Measurements from ENCODE around the gene GGTLC2.
"Not testable (repeated sequence)": the region's sequence is repeated elsewhere in the genome, so short reads cannot be mapped to it uniquely, and the experiment has no call there.

GGTLC2 gene

DNA sequence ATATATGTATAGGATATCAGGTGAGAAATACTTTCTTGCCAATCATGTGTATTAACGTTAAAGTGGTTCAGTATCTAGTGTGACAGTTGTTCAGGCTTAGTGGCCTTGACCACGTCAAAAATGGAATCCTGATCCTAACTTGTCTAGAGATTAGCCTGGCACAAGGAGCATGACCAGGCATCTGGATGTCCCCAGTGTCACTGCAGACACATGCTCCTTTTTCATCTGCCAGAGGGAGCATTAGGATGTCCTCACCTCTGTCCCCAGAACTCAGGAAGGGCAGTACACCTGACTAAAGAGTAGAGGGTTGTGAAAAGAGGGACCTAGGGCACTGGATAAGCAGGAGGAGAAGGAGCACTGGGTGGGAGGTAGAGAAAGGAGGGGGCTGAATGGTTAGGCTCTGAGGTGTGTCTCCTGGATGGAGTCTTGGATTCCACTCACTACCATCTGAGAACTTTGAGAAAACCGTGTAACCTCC lies 40.9 kb upstream of the GGTLC2 start:
- no peak overlapping the region for H3K4me3 ChIP-seq
- H3K27ac ChIP-seq = no peak overlapping the region
- H3K27me3 ChIP-seq = peaks cover 0 to 12% of the 10 kb centered on the region in 2 donors
- H3K4me1 ChIP-seq = no peaks in the 10 kb centered on the region
- intact Hi-C loops (cut with DNase I; ENCODE audit: low total_unique reads) = no loop called here
- H3K9me3 ChIP-seq = peaks cover 0 to 7% (median 0%) of the 10 kb centered on the region in 3 donors
- TF ChIP-seq, protein P1, sequence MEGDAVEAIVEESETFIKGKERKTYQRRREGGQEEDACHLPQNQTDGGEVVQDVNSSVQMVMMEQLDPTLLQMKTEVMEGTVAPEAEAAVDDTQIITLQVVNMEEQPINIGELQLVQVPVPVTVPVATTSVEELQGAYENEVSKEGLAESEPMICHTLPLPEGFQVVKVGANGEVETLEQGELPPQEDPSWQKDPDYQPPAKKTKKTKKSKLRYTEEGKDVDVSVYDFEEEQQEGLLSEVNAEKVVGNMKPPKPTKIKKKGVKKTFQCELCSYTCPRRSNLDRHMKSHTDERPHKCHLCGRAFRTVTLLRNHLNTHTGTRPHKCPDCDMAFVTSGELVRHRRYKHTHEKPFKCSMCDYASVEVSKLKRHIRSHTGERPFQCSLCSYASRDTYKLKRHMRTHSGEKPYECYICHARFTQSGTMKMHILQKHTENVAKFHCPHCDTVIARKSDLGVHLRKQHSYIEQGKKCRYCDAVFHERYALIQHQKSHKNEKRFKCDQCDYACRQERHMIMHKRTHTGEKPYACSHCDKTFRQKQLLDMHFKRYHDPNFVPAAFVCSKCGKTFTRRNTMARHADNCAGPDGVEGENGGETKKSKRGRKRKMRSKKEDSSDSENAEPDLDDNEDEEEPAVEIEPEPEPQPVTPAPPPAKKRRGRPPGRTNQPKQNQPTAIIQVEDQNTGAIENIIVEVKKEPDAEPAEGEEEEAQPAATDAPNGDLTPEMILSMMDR (IDR thresholded peaks at IDR 0.05) = no peak
- no peaks in the 10 kb centered on the region for H3K36me3 ChIP-seq
- DNase-seq = no peak

DNA sequence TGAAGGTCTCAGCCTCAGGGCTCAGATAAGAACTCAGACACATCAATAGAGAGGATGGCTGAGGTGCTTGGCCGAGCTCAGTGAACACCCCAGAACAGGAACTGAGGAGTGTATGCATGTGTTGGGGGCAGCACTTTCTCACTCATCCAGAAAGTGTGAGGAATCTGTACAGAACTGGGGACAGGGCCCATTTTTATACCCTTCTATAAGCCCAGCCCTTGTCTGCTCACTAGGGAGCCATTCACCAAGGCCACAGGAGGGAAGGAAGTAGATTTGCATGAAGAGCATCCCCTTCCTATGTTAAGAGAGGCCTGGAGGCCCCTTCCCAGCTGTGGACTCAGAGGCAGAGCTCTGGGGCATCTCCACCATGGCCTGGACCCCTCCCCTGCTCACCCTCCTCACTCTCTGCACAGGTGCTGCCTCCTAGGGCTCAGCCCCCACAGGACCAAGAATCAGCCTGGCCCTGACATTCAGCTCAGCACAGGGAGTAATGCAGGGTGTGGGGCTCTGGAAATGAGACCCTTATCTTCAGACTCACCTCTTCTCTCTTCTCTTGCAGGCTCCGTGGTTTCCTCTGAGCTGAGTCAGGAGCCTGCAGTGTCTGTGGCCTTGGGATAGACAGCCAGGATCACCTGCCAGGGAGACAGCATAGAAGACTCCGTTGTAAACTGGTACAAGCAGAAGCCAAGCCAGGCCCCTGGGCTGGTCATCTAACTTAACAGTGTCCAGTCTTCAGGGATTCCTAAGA lies 39.9 kb upstream of the GGTLC2 start:
- no peaks in the 10 kb centered on the region for H3K4me1 ChIP-seq
- no peak overlapping the region for H3K4me3 ChIP-seq
- no peak overlapping the region for H3K27ac ChIP-seq
- peaks cover 0 to 7% (median 0%) of the 10 kb centered on the region in 3 donors for H3K9me3 ChIP-seq
- no peak for DNase-seq
- intact Hi-C loops (cut with DNase I; ENCODE audit: low total_unique reads) = no loop called here
- TF ChIP-seq, protein P1 (IDR thresholded peaks at IDR 0.05) = no peak
- H3K27me3 ChIP-seq = peaks cover 0 to 12% of the 10 kb centered on the region in 2 donors
- H3K36me3 ChIP-seq = no peaks in the 10 kb centered on the region

DNA sequence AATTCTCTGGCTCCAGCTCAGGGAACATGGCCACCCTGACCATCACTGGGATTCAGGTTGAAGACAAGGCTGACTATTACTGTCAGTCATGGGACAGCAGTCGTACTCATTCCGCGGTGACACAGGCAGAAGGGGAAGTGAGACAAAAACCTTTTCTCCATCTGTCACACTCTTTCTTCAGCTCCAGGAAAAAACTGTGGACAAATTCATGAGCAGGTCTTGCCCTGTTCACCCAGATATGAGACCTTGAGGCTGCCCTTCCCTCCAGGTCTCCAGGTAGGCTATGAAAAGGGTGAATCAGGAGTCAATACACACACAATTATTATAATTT lies 39.4 kb upstream of the GGTLC2 start:
- no peak for DNase-seq
- TF ChIP-seq, protein P1 (IDR thresholded peaks at IDR 0.05) = no peak
- Histone ChIP-seq H3K36me3 (no peaks in the 10 kb centered on the region), H3K27ac (no peak overlapping the region), H3K4me3 (no peak overlapping the region), H3K9me3 (peaks cover 0 to 7% (median 0%) of the 10 kb centered on the region in 3 donors), H3K4me1 (no peaks in the 10 kb centered on the region), H3K27me3 (peaks cover 0 to 10% of the 10 kb centered on the region in 2 donors)
- intact Hi-C loops (cut with DNase I; ENCODE audit: low total_unique reads) = no loop called here

DNA sequence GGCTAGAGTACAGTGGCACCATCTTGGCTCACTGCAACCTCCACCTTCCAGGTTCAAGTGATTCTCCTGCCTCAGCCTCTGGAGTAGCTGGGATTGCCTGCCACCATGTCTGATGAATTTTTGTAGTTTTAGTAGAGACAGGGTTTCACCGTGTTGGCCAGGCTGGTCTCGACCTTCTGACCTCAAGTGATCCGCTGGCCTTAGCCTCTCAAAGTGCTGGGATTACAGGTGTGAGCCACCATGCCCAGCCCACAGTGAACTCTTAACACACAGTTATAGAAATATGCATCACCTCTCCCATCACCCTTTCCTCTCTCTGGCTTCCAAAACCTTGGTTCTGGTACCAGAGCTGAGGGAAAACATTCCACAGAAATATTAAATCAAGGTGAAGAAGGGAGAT lies 36.4 kb upstream of the GGTLC2 start:
- H3K36me3 ChIP-seq; H3K4me1 ChIP-seq; H3K4me3 ChIP-seq; H3K27me3 ChIP-seq; DNase-seq; H3K27ac ChIP-seq; intact Hi-C loops (cut with DNase I; ENCODE audit: low total_unique reads); H3K9me3 ChIP-seq: not testable (repeated sequence)

DNA sequence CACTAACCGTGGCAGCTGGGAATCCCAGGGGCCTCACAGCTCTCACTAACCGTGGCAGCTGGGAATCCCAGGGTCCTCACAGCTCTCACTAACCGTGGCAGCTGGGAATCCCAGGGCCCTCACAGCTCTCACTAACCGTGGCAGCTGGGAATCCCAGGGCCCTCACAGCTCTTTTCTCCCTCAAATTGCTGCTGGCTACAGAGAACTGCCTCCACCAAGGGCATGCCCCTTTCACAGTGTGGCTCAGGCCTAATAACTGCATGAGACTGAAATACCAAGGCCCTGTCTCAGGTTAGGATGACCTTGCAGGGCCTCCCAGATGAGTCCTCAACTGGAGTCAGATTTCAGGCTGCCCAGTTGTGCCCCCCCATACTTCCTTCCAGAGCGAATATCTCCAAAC lies 35.1 kb upstream of the GGTLC2 start:
- intact Hi-C loops (cut with DNase I; ENCODE audit: low total_unique reads) = no loop called here
- no peaks in the 10 kb centered on the region for H3K4me1 ChIP-seq
- peaks cover 0 to 7% (median 0%) of the 10 kb centered on the region in 3 donors for H3K9me3 ChIP-seq
- DNase-seq = no peak
- H3K27ac ChIP-seq = no peak overlapping the region
- H3K36me3 ChIP-seq = no peaks in the 10 kb centered on the region
- peaks cover 0 to 4% of the 10 kb centered on the region in 2 donors for H3K27me3 ChIP-seq
- TF ChIP-seq, protein P1 (IDR thresholded peaks at IDR 0.05) = no peak
- H3K4me3 ChIP-seq = no peak overlapping the region

DNA sequence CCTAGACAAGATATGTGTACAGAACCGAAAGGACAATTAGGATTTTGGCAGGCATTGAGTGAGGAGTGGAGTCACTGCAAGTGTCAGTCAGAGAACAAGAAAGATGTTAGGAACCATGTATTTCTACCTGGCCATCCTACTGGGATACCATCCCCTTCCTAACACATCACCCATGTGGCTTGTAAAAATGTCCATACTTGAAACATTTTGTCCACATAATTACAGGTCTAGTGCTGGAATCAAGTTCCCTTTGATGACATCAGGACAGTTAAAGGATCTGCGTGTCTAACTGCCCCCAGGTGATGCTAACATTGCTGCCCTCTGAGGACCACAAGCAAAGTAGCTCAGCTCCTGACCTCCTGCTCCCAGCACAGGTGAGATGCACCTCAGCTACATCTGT lies 31.9 kb upstream of the GGTLC2 start:
- peaks cover 0 to 7% (median 0%) of the 10 kb centered on the region in 3 donors for H3K9me3 ChIP-seq
- intact Hi-C loops (cut with DNase I; ENCODE audit: low total_unique reads) = no loop called here
- peaks cover 0 to 10% of the 10 kb centered on the region in 2 donors for H3K27me3 ChIP-seq
- no peak overlapping the region for H3K4me3 ChIP-seq
- H3K27ac ChIP-seq = no peak overlapping the region
- H3K36me3 ChIP-seq = no peaks in the 10 kb centered on the region
- H3K4me1 ChIP-seq = no peaks in the 10 kb centered on the region
- TF ChIP-seq, protein P1 (IDR thresholded peaks at IDR 0.05) = no peak
- no peak for DNase-seq

Data from tibial artery (tissue), 4 donors.